CD4-positive, alpha-beta T cell treated with Interleukin-17A for 4 hours (primary cell): ENCODE data around the gene HSF5.
"Not testable (repeated sequence)": the region's sequence is repeated elsewhere in the genome, so short reads cannot be mapped to it uniquely, and the experiment has no call there.

Experiments
- DNase-seq: peaks from one replicate; pipeline ENCODE4 v3.0.0-alpha.2; 2020; ENCODE audit warnings: mixed read lengths

HSF5 gene

GRCh38 chr17:58516644-58517377 lies 28.6 kb upstream of the HSF5 start:
- no peak for DNase-seq

GRCh38 chr17:58515286-58515685 lies 27.1 kb upstream of the HSF5 start:
- no peak for DNase-seq

GRCh38 chr17:58514770-58515157 lies 26.6 kb upstream of the HSF5 start:
- no peak for DNase-seq

- DNase-seq: peak; percentile 82
These were observed 26.0 kb upstream of the HSF5 start, which contains the start of gene MTMR4 for GRCh38 chr17:58513965-58514769. Gene MTMR4, minus strand, starts transcription at chr17:58514638. Its CDS starts 231 bp downstream, at chr17:58514407.

- no peak for DNase-seq
These were observed 25.2 kb upstream of the HSF5 start for GRCh38 chr17:58513267-58513964.

- no peak for DNase-seq
These were observed 21.9 kb upstream of the HSF5 start for GRCh38 chr17:58510075-58510474.

- no peak for DNase-seq
These were observed 20.3 kb upstream of the HSF5 start for GRCh38 chr17:58508341-58509067.

- no peak for DNase-seq
These were observed 19.0 kb upstream of the HSF5 start for GRCh38 chr17:58507123-58507634.

- DNase-seq: no peak
These were observed 18.3 kb upstream of the HSF5 start for GRCh38 chr17:58506354-58507080.

- no peak for DNase-seq
These were observed 16.7 kb upstream of the HSF5 start for GRCh38 chr17:58504826-58505351.

GRCh38 chr17:58503866-58504265 lies 15.7 kb upstream of the HSF5 start:
- DNase-seq: no peak

GRCh38 chr17:58503134-58503533 lies 14.9 kb upstream of the HSF5 start:
- not testable (repeated sequence) for DNase-seq

- no peak for DNase-seq
These were observed 13.2 kb upstream of the HSF5 start for GRCh38 chr17:58501451-58501850.

GRCh38 chr17:58498177-58498828 lies 10.1 kb upstream of the HSF5 start:
- no peak for DNase-seq

- no peak for DNase-seq
These were observed 5.3 kb upstream of the HSF5 start for GRCh38 chr17:58493506-58493905.

GRCh38 chr17:58492238-58493121 lies 4.3 kb upstream of the HSF5 start:
- no peak for DNase-seq

GRCh38 chr17:58491510-58492045 lies 3.4 kb upstream of the HSF5 start:
- no peak for DNase-seq

GRCh38 chr17:58488428-58488890 lies 251 bp upstream of the HSF5 start:
- DNase-seq: no peak

GRCh38 chr17:58484600-58484999 lies 3.6 kb downstream of the HSF5 start:
- no peak for DNase-seq

GRCh38 chr17:58481798-58482197 lies 6.4 kb downstream of the HSF5 start:
- DNase-seq: not testable (repeated sequence)
